ENCODE measurements around the gene CACFD1.

CACFD1 gene

DNA sequence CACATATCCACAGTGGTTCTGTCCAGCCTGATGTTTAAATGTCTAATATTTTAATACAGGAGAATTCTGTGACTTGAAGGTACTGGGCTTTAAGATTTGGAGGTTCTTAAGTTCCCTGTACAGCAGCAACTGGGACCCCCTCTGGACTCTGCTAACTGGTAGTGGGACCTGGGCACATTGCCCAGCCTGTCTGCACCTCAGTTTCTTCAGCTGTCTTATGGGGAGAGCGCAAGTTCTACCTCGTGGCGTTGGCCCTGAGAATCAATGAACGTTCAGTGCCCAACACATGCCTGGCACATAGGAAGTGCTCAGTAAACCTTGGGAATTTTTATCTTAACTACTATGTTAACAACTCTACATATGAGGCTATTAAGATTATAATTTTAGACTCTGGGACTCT is 17.7 kb downstream of the CACFD1 start:
- Histone ChIP-seq H3K18ac (ENCODE audit: low read length) (no peak overlapping the region), H3K4me3 (ENCODE audit: low read depth, low read length) (no peak overlapping the region), H3K79me1 (ENCODE audit: low read length) (peaks cover 4% of the 10 kb centered on the region), H3K4ac (ENCODE audit: low read depth, low read length) (no peak overlapping the region), H4K8ac (ENCODE audit: low read depth, low read length) (no peak overlapping the region), H4K12ac (ENCODE audit: low read depth, low read length) (no peak overlapping the region), H3K4me2 (ENCODE audit: low read length) (no peak overlapping the region), H3K27ac (ENCODE audit: low read depth, low read length) (no peak overlapping the region), H3K9ac (ENCODE audit: low read length) (no peak overlapping the region), H2AFZ (ENCODE audit: insufficient read depth, low read length, poor library complexity) (no peak overlapping the region), H4K91ac (ENCODE audit: low read depth, low read length) (no peak overlapping the region), H3K9me3 (ENCODE audit: insufficient read depth, low read depth, low read length) (no peaks in the 10 kb centered on the region), H2AK5ac (ENCODE audit: low read length) (no peak overlapping the region), H2BK120ac (ENCODE audit: insufficient read depth, low read length, poor library complexity) (no peak overlapping the region), H3K27me3 (ENCODE audit: insufficient read depth, low read length) (no peaks in the 10 kb centered on the region), H2BK5ac (ENCODE audit: low read depth, low read length, poor library complexity) (no peak overlapping the region), H3K14ac (ENCODE audit: low read length) (no peak overlapping the region), H3K23ac (ENCODE audit: low read length) (no peak overlapping the region), H2BK12ac (ENCODE audit: low read length) (no peak overlapping the region), H3K4me1 (ENCODE audit: control insufficient read depth in 1 of 2, insufficient read depth in 2 of 2, low read length in 2 of 2) (peaks cover 11 to 12% of the 10 kb centered on the region in 2 experiments), H3K79me2 (ENCODE audit: control insufficient read depth, insufficient read depth, low read length, poor library complexity) (no peaks in the 10 kb centered on the region), H3K36me3 (ENCODE audit: control insufficient read depth in 1 of 2, insufficient read depth in 2 of 2, low read length in 2 of 2) (peaks cover 21 to 27% of the 10 kb centered on the region in 2 experiments)
- DNase-seq = no peak
- no CpG with 5 or more reads among the region's 4 CpGs for WGBS (ENCODE audit: extremely low coverage, insufficient coverage, insufficient read length)

- Histone ChIP-seq H3K4me2 (ENCODE audit: low read length) (peak overlapping the region; percentile 70), H2BK5ac (ENCODE audit: low read depth, low read length, poor library complexity) (peak overlapping the region; percentile 50), H3K14ac (ENCODE audit: low read length) (peak overlapping the region; percentile 52), H2BK120ac (ENCODE audit: insufficient read depth, low read length, poor library complexity) (peak overlapping the region; percentile 41), H3K36me3 (ENCODE audit: control insufficient read depth in 1 of 2, insufficient read depth in 2 of 2, low read length in 2 of 2) (peaks cover 21 to 24% of the 10 kb centered on the region in 2 experiments), H2AK5ac (ENCODE audit: low read length) (no peak overlapping the region), H3K9ac (ENCODE audit: low read length) (peak overlapping the region; percentile 50), H3K79me2 (ENCODE audit: control insufficient read depth, insufficient read depth, low read length, poor library complexity) (no peaks in the 10 kb centered on the region), H3K4me1 (ENCODE audit: control insufficient read depth in 1 of 2, insufficient read depth in 2 of 2, low read length in 2 of 2) (peaks cover 11 to 12% of the 10 kb centered on the region in 2 experiments), H4K8ac (ENCODE audit: low read depth, low read length) (peak overlapping the region; percentile 73), H3K4ac (ENCODE audit: low read depth, low read length) (peak overlapping the region; percentile 29), H3K4me3 (ENCODE audit: low read depth, low read length) (peak overlapping the region; percentile 67), H3K79me1 (ENCODE audit: low read length) (peaks cover 4% of the 10 kb centered on the region), H2BK12ac (ENCODE audit: low read length) (no peak overlapping the region), H3K23ac (ENCODE audit: low read length) (no peak overlapping the region), H4K91ac (ENCODE audit: low read depth, low read length) (peak overlapping the region; percentile 42), H3K18ac (ENCODE audit: low read length) (peak overlapping the region; percentile 57), H2AFZ (ENCODE audit: insufficient read depth, low read length, poor library complexity) (peak overlapping the region; percentile 8), H4K12ac (ENCODE audit: low read depth, low read length) (no peak overlapping the region), H3K9me3 (ENCODE audit: insufficient read depth, low read depth, low read length) (no peaks in the 10 kb centered on the region), H3K27me3 (ENCODE audit: insufficient read depth, low read length) (no peaks in the 10 kb centered on the region), H3K27ac (ENCODE audit: low read depth, low read length) (no peak overlapping the region)
- peak; percentile 13 to 30 for DNase-seq
- no CpG with 5 or more reads among the region's 17 CpGs for WGBS (ENCODE audit: extremely low coverage, insufficient coverage, insufficient read length)
Measured at GRCh38 chr9:133477992-133478850, 18.4 kb downstream of the CACFD1 start.

DNA sequence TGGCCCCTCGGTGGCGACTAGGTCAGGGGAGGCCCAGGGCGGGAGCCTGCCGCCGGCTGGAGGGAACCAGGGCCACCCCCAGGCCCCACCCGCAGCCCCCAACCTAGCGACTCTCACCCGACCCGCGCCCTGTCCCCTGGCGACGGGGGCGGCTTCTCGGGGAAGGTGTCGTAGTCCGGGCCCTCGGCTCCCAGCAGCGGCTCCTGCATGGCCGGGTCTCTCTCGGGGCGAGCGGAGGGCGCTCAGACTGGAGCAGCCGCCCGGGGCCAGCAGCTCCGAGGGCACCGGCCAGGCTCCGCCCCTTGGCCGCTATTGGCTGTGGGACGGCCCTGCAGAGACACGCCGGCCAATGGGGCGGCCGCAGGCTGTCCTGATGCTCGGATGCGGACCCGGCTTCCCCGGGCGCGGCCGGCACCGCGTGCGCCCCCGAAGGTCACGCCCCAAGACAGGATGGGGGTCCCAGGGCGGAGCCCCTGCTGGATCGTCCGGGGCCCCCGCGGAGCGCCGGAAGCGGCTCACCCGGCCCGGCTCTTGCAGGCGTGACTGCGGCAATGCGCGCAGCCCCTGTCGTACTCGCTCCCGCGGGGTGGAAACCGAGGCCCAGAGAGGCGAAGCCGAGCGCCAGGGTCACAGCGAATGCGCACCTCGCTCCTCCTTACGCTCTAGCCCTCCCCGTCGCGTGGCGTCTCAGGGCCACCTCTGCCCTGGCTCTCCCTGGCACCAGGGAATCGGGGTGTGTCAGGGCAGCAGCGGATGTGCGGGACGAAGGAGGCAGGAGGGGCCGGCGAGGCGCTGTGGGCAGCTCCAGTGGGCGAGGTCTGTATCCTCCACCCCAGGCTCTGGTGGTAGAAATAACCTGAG is 19.3 kb downstream of the CACFD1 start, which contains the start of gene SLC2A6:
SLC2A6 (minus strand) TSS at position 249 of the 861 bp plus-strand sequence; CDS start at position 209, 40 bp downstream.
- Histone ChIP-seq H3K9ac (ENCODE audit: low read length) (peak within 1 kb of the TSS; percentile 50), H4K8ac (ENCODE audit: low read depth, low read length) (peak within 1 kb of the TSS; percentile 73), H2BK120ac (ENCODE audit: insufficient read depth, low read length, poor library complexity) (peak within 1 kb of the TSS; percentile 41), H4K12ac (ENCODE audit: low read depth, low read length) (peak within 1 kb of the TSS; percentile 1), H3K27me3 (ENCODE audit: insufficient read depth, low read length) (no peaks in the 10 kb centered on the region), H3K9me3 (ENCODE audit: insufficient read depth, low read depth, low read length) (peaks cover 2% of the 10 kb centered on the region), H2BK12ac (ENCODE audit: low read length) (no peak within 1 kb of the TSS), H2AK5ac (ENCODE audit: low read length) (no peak within 1 kb of the TSS), H2AFZ (ENCODE audit: insufficient read depth, low read length, poor library complexity) (peak within 1 kb of the TSS; percentile 59), H4K91ac (ENCODE audit: low read depth, low read length) (peak within 1 kb of the TSS; percentile 42), H2BK5ac (ENCODE audit: low read depth, low read length, poor library complexity) (peak within 1 kb of the TSS; percentile 50), H3K4ac (ENCODE audit: low read depth, low read length) (peak within 1 kb of the TSS; percentile 29), H3K23ac (ENCODE audit: low read length) (no peak within 1 kb of the TSS), H3K4me3 (ENCODE audit: low read depth, low read length) (peak within 1 kb of the TSS; percentile 67), H3K14ac (ENCODE audit: low read length) (peak within 1 kb of the TSS; percentile 52), H3K18ac (ENCODE audit: low read length) (peak within 1 kb of the TSS; percentile 57), H3K4me2 (ENCODE audit: low read length) (peak within 1 kb of the TSS; percentile 70), H3K4me1 (ENCODE audit: control insufficient read depth in 1 of 2, insufficient read depth in 2 of 2, low read length in 2 of 2) (peaks cover 11 to 12% of the 10 kb centered on the region in 2 experiments), H3K79me1 (ENCODE audit: low read length) (peaks cover 4% of the 10 kb centered on the region), H3K36me3 (ENCODE audit: control insufficient read depth in 1 of 2, insufficient read depth in 2 of 2, low read length in 2 of 2) (peaks cover 14 to 17% of the 10 kb centered on the region in 2 experiments), H3K27ac (ENCODE audit: low read depth, low read length) (no peak within 1 kb of the TSS), H3K79me2 (ENCODE audit: control insufficient read depth, insufficient read depth, low read length, poor library complexity) (no peaks in the 10 kb centered on the region)
- WGBS (ENCODE audit: extremely low coverage, insufficient coverage, insufficient read length) = no CpG with 5 or more reads among the region's 84 CpGs
- peak; percentile 58 to 73 for DNase-seq

DNA sequence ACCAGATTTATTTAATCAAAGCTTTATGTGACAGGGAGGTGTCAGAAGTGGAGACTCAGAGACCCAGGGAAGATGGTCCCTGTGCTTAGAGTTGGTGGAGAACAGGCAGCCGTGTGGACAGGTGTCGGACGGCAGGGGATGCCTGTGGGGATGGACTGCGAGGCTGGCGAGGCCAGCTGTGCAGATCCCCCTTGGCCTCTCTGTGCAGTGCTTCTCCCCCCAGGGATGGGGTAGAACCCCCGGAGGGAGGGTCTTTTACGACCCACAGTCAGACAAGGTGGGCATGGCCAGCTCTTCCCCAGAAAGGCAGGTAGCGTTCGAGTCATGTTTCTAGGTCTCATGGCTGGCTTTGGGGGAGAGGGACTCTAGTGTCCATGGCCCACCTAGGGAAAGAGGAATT is 23.8 kb downstream of the CACFD1 start:
- Histone ChIP-seq H3K79me1 (ENCODE audit: low read length) (peaks cover 3% of the 10 kb centered on the region), H3K36me3 (ENCODE audit: control insufficient read depth in 1 of 2, insufficient read depth in 2 of 2, low read length in 2 of 2) (no peaks in the 10 kb centered on the region), H2AFZ (ENCODE audit: insufficient read depth, low read length, poor library complexity) (no peak overlapping the region), H3K4me2 (ENCODE audit: low read length) (no peak overlapping the region), H2AK5ac (ENCODE audit: low read length) (no peak overlapping the region), H3K14ac (ENCODE audit: low read length) (no peak overlapping the region), H3K4ac (ENCODE audit: low read depth, low read length) (no peak overlapping the region), H2BK5ac (ENCODE audit: low read depth, low read length, poor library complexity) (no peak overlapping the region), H3K18ac (ENCODE audit: low read length) (no peak overlapping the region), H3K27me3 (ENCODE audit: insufficient read depth, low read length) (no peaks in the 10 kb centered on the region), H4K12ac (ENCODE audit: low read depth, low read length) (no peak overlapping the region), H3K27ac (ENCODE audit: low read depth, low read length) (no peak overlapping the region), H2BK120ac (ENCODE audit: insufficient read depth, low read length, poor library complexity) (no peak overlapping the region), H3K4me3 (ENCODE audit: low read depth, low read length) (no peak overlapping the region), H2BK12ac (ENCODE audit: low read length) (no peak overlapping the region), H3K23ac (ENCODE audit: low read length) (no peak overlapping the region), H3K9ac (ENCODE audit: low read length) (no peak overlapping the region), H3K79me2 (ENCODE audit: control insufficient read depth, insufficient read depth, low read length, poor library complexity) (no peaks in the 10 kb centered on the region), H4K8ac (ENCODE audit: low read depth, low read length) (no peak overlapping the region), H3K4me1 (ENCODE audit: control insufficient read depth in 1 of 2, insufficient read depth in 2 of 2, low read length in 2 of 2) (peaks cover 5 to 12% of the 10 kb centered on the region in 2 experiments), H3K9me3 (ENCODE audit: insufficient read depth, low read depth, low read length) (peaks cover 2% of the 10 kb centered on the region), H4K91ac (ENCODE audit: low read depth, low read length) (no peak overlapping the region)
- no peak for DNase-seq
- WGBS (ENCODE audit: extremely low coverage, insufficient coverage, insufficient read length) = no CpG with 5 or more reads among the region's 9 CpGs
